ENCODE measurements around the gene IQSEC1.

- TF ChIP-seq NFIC (IDR thresholded peaks at IDR 0.05) (no peak), USF1 (IDR thresholded peaks at IDR 0.05) (no peak), TAF1 (IDR thresholded peaks at IDR 0.05; ENCODE audit: low read depth) (no peak), CEBPB (IDR thresholded peaks at IDR 0.05) (no peak), YY1 (IDR thresholded peaks at IDR 0.05; ENCODE audit: low read depth) (no peak), EGR1 (IDR thresholded peaks at IDR 0.05) (no peak), FOXM1 (IDR thresholded peaks at IDR 0.05; ENCODE audit: borderline replicate concordance, low read depth) (no peak), RAD21 (IDR thresholded peaks at IDR 0.05; ENCODE audit: low read depth) (no peak), EP300 (IDR thresholded peaks at IDR 0.05; ENCODE audit: borderline replicate concordance) (no peak), MAX (IDR thresholded peaks at IDR 0.05) (no peak), CREB1 (IDR thresholded peaks at IDR 0.05; ENCODE audit: low read depth) (no peak)
- TF ChIP-seq, protein P1, sequence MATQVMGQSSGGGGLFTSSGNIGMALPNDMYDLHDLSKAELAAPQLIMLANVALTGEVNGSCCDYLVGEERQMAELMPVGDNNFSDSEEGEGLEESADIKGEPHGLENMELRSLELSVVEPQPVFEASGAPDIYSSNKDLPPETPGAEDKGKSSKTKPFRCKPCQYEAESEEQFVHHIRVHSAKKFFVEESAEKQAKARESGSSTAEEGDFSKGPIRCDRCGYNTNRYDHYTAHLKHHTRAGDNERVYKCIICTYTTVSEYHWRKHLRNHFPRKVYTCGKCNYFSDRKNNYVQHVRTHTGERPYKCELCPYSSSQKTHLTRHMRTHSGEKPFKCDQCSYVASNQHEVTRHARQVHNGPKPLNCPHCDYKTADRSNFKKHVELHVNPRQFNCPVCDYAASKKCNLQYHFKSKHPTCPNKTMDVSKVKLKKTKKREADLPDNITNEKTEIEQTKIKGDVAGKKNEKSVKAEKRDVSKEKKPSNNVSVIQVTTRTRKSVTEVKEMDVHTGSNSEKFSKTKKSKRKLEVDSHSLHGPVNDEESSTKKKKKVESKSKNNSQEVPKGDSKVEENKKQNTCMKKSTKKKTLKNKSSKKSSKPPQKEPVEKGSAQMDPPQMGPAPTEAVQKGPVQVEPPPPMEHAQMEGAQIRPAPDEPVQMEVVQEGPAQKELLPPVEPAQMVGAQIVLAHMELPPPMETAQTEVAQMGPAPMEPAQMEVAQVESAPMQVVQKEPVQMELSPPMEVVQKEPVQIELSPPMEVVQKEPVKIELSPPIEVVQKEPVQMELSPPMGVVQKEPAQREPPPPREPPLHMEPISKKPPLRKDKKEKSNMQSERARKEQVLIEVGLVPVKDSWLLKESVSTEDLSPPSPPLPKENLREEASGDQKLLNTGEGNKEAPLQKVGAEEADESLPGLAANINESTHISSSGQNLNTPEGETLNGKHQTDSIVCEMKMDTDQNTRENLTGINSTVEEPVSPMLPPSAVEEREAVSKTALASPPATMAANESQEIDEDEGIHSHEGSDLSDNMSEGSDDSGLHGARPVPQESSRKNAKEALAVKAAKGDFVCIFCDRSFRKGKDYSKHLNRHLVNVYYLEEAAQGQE (IDR thresholded peaks at IDR 0.05; ENCODE audit: low read depth), result no peak
These were observed 77.6 kb downstream of the IQSEC1 start for GRCh38 chr3:12995389-12996180.

All from Ishikawa (cell line).